ENCODE data around the gene EME1. TPM values are rescaled to one million over a fixed set of nuclear protein-coding genes. Genes with fewer than 3 reads are reported as not detected.

EME1 gene
- total RNA-seq: 1.3 TPM
- long read RNA-seq: 0 reads

GRCh38 chr17:50372758-50373556 lies at the start of gene EME1, which contains the start of gene MRPL27:
Gene EME1 (plus strand): TSS chr17:50373229. CDS start chr17:50375209, 1,980 bp downstream.
Gene MRPL27 (minus strand): TSS chr17:50373184. CDS start chr17:50373170, 14 bp downstream.
- H3K4me3 ChIP-seq: peak within 1 kb of the TSS; percentile 75
- peak; percentile 92 for DNase-seq
- peaks cover 27% of the 10 kb centered on the region for H3K36me3 ChIP-seq
- TF ChIP-seq, protein P1, sequence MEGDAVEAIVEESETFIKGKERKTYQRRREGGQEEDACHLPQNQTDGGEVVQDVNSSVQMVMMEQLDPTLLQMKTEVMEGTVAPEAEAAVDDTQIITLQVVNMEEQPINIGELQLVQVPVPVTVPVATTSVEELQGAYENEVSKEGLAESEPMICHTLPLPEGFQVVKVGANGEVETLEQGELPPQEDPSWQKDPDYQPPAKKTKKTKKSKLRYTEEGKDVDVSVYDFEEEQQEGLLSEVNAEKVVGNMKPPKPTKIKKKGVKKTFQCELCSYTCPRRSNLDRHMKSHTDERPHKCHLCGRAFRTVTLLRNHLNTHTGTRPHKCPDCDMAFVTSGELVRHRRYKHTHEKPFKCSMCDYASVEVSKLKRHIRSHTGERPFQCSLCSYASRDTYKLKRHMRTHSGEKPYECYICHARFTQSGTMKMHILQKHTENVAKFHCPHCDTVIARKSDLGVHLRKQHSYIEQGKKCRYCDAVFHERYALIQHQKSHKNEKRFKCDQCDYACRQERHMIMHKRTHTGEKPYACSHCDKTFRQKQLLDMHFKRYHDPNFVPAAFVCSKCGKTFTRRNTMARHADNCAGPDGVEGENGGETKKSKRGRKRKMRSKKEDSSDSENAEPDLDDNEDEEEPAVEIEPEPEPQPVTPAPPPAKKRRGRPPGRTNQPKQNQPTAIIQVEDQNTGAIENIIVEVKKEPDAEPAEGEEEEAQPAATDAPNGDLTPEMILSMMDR (IDR thresholded peaks at IDR 0.05): no peak
- ATAC-seq: peak; percentile 96
- no peaks in the 10 kb centered on the region for H3K9me3 ChIP-seq
- intact Hi-C loops (cut with DNase I): no loop called here
- peak within 1 kb of the TSS; percentile 95 for H3K27ac ChIP-seq
- H3K27me3 ChIP-seq: no peaks in the 10 kb centered on the region
- H3K4me1 ChIP-seq: peaks cover 9% of the 10 kb centered on the region

DNA sequence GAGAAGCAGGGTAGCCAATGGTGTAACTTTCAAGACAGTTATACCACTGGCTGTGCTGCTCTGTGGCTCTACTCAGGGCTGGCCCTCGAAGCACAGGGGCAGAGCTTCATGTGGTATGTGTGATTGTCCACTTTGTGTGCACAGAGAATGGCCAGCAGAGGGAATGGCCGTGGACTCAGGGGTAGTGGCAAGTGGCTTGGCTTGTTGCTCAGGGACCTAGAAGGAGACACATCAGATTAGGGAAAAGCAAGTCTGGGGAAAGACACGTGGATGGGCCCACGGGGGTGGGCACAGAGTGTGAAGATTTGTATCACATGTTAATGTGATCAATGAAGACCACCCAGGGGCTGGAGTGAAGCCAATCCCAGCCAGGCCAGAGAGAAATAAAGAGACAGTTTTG lies 47.1 kb upstream of the EME1 start:
- H3K9me3 ChIP-seq: no peaks in the 10 kb centered on the region
- H3K4me1 ChIP-seq: no peaks in the 10 kb centered on the region
- H3K4me3 ChIP-seq: no peak overlapping the region
- H3K36me3 ChIP-seq: no peaks in the 10 kb centered on the region
- intact Hi-C loops (cut with DNase I): no loop called here
- DNase-seq (no peak), ATAC-seq (no peak)
- no peak overlapping the region for H3K27ac ChIP-seq
- no peaks in the 10 kb centered on the region for H3K27me3 ChIP-seq
- TF ChIP-seq, protein P1 (IDR thresholded peaks at IDR 0.05): no peak

DNA sequence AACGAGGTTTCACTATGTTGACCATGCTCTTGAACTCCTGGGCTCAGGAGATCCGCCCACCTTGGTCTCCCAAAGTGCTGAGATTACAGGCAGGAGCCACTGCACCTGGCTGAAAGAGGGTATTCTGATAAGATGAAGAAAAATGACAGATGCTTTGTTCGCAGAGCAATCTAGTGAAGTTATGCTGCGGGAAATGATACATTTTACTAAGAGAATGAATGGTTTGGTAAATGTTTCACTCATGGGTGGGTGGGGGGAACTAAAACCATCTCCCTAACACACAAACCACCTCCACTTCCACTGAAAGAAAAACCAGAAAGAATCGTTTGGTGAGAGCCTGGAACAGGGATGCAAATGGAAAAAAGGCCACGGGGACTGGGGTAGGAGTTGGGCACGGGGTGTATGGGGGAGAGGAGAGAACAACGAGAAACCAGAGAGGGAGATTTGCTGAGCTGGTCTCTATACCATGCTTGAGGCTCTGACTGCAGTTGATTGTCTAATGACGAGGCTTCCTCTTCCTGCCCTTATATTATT lies 46.1 kb upstream of the EME1 start:
- no peaks in the 10 kb centered on the region for H3K4me1 ChIP-seq
- no peaks in the 10 kb centered on the region for H3K27me3 ChIP-seq
- H3K36me3 ChIP-seq: no peaks in the 10 kb centered on the region
- no peak overlapping the region for H3K27ac ChIP-seq
- ATAC-seq: no peak
- H3K9me3 ChIP-seq: no peaks in the 10 kb centered on the region
- no peak overlapping the region for H3K4me3 ChIP-seq
- intact Hi-C loops (cut with DNase I): no loop called here
- no peak for DNase-seq
- TF ChIP-seq, protein P1 (IDR thresholded peaks at IDR 0.05): no peak

GRCh38 chr17:50328363-50329325 lies 44.4 kb upstream of the EME1 start:
- H3K4me1 ChIP-seq: no peaks in the 10 kb centered on the region
- DNase-seq: no peak
- H3K36me3 ChIP-seq: no peaks in the 10 kb centered on the region

DNA sequence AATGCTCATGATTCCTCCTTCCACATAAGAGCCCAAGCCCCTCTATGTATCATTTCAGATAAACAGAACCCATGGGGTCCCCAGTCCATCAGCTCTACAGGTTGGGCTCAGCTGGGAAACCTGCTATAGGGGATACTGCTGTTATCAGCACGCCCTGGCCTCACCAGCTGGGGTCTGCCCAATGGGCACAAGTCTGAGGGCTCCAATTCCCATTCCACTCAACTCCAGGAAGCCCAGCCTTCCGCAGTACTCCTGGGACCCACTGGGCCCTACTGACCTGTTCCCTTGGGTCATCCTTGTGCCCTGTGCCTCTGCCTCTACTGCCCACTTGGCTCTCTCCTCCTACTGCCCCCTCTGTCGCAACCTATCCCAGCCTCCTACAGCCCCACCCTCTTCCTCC lies 43.3 kb upstream of the EME1 start:
- ATAC-seq: no peak
- Histone ChIP-seq H3K4me1 (no peaks in the 10 kb centered on the region), H3K9me3 (no peaks in the 10 kb centered on the region), H3K27me3 (no peaks in the 10 kb centered on the region), H3K36me3 (no peaks in the 10 kb centered on the region), H3K4me3 (no peak overlapping the region), H3K27ac (no peak overlapping the region)
- intact Hi-C loops (cut with DNase I): no loop called here
- TF ChIP-seq, protein P1 (IDR thresholded peaks at IDR 0.05): no peak
- DNase-seq: no peak

More at GRCh38 chr17:50328363-50329325, 44.4 kb upstream of the EME1 start:
- Histone ChIP-seq H3K4me3 (no peak overlapping the region), H3K27me3 (no peaks in the 10 kb centered on the region), H3K27ac (no peak overlapping the region), H3K9me3 (no peaks in the 10 kb centered on the region)
- ATAC-seq: no peak
- intact Hi-C loops (cut with DNase I): no loop called here
- TF ChIP-seq, protein P1 (IDR thresholded peaks at IDR 0.05): no peak
